GM12878 (cell line): ENCODE data around the gene CLDN6. TPM values are rescaled to one million over a fixed set of nuclear protein-coding genes. Genes with fewer than 3 reads are reported as not detected.
A peak's percentile ranks its signal among the peaks of the same experiment; 100 is the strongest.

Experiments
- BHLHE40 ChIP-seq, 2 experiments: fragments of 450-650 bp in 1 of 2; IDR thresholded peaks; 2 replicates each; pipeline ENCODE4 v1.6.1; 2011 to 2017; ENCODE audit warnings: low read depth in 2 of 2, borderline replicate concordance in 1 of 2, improper control_type of control experiment in 1 of 2, low read length in 1 of 2, mild to moderate bottlenecking in 1 of 2
- DPF2 ChIP-seq: fragments of 450-650 bp; IDR thresholded peaks from 2 replicates; pipeline ENCODE4 v1.6.1; 2017; ENCODE audit warnings: mild to moderate bottlenecking
- HCFC1 ChIP-seq: fragments of 150-350 bp; IDR thresholded peaks from 2 replicates; pipeline ENCODE4 v1.6.1; 2014; ENCODE audit warnings: low read length
- KAT2A ChIP-seq: conservative IDR thresholded peaks from 2 replicates; pipeline ENCODE4 v1.6.1; 2011; ENCODE audit warnings: low read depth, low read length; ENCODE audit not compliant: control insufficient read depth
- KLF5 ChIP-seq: fragments of 450-650 bp; IDR thresholded peaks from 2 replicates; pipeline ENCODE4 v1.6.1; 2014; ENCODE audit warnings: mild to moderate bottlenecking; ENCODE audit not compliant: partially characterized antibody
- MYC ChIP-seq: IDR thresholded peaks from 2 replicates; pipeline ENCODE4 v1.6.1; 2011; ENCODE audit warnings: mild to moderate bottlenecking, low read length, moderate library complexity, inconsistent platforms; ENCODE audit not compliant: insufficient read depth, insufficient replicate concordance, insufficient read length, severe bottlenecking
- NR2F1 ChIP-seq: fragments of 450-650 bp; conservative IDR thresholded peaks from 2 replicates; pipeline ENCODE4 v1.6.1; 2017; ENCODE audit warnings: mild to moderate bottlenecking
- POLR2AphosphoS2 ChIP-seq: IDR thresholded peaks from 2 replicates; pipeline ENCODE4 v1.6.1; 2011; ENCODE audit warnings: low read depth, mild to moderate bottlenecking, low read length, improper control_type of control experiment, moderate library complexity
- RAD21 ChIP-seq: IDR thresholded peaks from 2 replicates; pipeline ENCODE4 v1.6.1; 2011; ENCODE audit warnings: mild to moderate bottlenecking, low read depth, low read length, moderate library complexity; ENCODE audit not compliant: insufficient read depth
- SIX5 ChIP-seq: IDR thresholded peaks from 2 replicates; pipeline ENCODE4 v1.6.1; 2011; ENCODE audit warnings: mild to moderate bottlenecking, low read depth, low read length, moderate library complexity; ENCODE audit not compliant: severe bottlenecking
- SMC3 ChIP-seq: IDR thresholded peaks from 2 replicates; pipeline ENCODE4 v1.6.1; 2011; ENCODE audit warnings: low read length, improper control_type of control experiment, borderline replicate concordance
- STAT1 ChIP-seq: fragments of 450-650 bp; conservative IDR thresholded peaks from 2 replicates; pipeline ENCODE4 v1.6.1; 2014; ENCODE audit warnings: antibody characterized with exemption, mild to moderate bottlenecking
- YY1 ChIP-seq: IDR thresholded peaks from 2 replicates; pipeline ENCODE4 v1.6.1; 2011; ENCODE audit warnings: low read depth, mild to moderate bottlenecking, low read length
- polyA plus RNA-seq, 11 experiments: library from polyadenylated mRNA; depleted of rRNA in 4 of 11; unstranded in 6 of 11; stranded (reverse) in 5 of 11; fragments of >200 nt; fragmentation: Nextera tagmentation in 4 of 11; fragmentation: Illumina TruSeq in 1 of 11; extraction: Ambion mirVana in 4 of 11; extraction: Trizol in 1 of 11; gene quantifications; 1 replicate in 1 of 11; 2 replicates in 10 of 11; pipeline versions ENCODE4 v1.2.1 to v1.2.3, GENCODE V29; 2011 to 2016; ENCODE audit warnings: inconsistent platforms in 2 of 11, missing spikeins in 2 of 11, low read depth in 1 of 11
- total RNA-seq, 4 experiments: library from RNA; depleted of rRNA in 3 of 4; stranded (reverse); fragments of >200 nt in 3 of 4; fragmentation: Illumina TruSeq in 1 of 4; extraction: Trizol in 1 of 4; gene quantifications; 2 replicates each; pipeline versions ENCODE4 v1.2.1 to v1.2.3, GENCODE V29; 2013 to 2021
- TF ChIP-seq, protein P1 (sequence below): fragments of 450-650 bp; IDR thresholded peaks from 2 replicates; pipeline ENCODE4 v1.6.1; 2016; ENCODE audit warnings: mild to moderate bottlenecking, moderate library complexity, borderline replicate concordance
- TF ChIP-seq, protein P2 (sequence below): IDR thresholded peaks from 2 replicates; pipeline ENCODE4 v1.6.1; 2011; ENCODE audit warnings: low read depth, low read length, improper control_type of control experiment, borderline replicate concordance
- TF ChIP-seq, protein P3 (sequence below): fragments of 450-650 bp; IDR thresholded peaks from 2 replicates; pipeline ENCODE4 v1.6.1; 2014; ENCODE audit warnings: mild to moderate bottlenecking
- TF ChIP-seq, protein P4 (sequence below): fragments of 450-650 bp; IDR thresholded peaks from 2 replicates; pipeline ENCODE4 v1.6.1; 2017; ENCODE audit warnings: antibody characterized with exemption, mild to moderate bottlenecking, moderate library complexity
- TF ChIP-seq, protein P5 (sequence below): IDR thresholded peaks from 2 replicates; pipeline ENCODE4 v1.6.1; 2011; ENCODE audit warnings: low read depth, mild to moderate bottlenecking, low read length, moderate library complexity, borderline replicate concordance; ENCODE audit errors: extremely low read depth

CLDN6 gene
- total and polyA plus RNA-seq, 10 of the 15 experiments (the other 5 are each of a cell fraction or from before 2014, with no cell fraction given) = 0.15 to 0.26 (median 0.23) TPM; not detected in 7

DNA sequence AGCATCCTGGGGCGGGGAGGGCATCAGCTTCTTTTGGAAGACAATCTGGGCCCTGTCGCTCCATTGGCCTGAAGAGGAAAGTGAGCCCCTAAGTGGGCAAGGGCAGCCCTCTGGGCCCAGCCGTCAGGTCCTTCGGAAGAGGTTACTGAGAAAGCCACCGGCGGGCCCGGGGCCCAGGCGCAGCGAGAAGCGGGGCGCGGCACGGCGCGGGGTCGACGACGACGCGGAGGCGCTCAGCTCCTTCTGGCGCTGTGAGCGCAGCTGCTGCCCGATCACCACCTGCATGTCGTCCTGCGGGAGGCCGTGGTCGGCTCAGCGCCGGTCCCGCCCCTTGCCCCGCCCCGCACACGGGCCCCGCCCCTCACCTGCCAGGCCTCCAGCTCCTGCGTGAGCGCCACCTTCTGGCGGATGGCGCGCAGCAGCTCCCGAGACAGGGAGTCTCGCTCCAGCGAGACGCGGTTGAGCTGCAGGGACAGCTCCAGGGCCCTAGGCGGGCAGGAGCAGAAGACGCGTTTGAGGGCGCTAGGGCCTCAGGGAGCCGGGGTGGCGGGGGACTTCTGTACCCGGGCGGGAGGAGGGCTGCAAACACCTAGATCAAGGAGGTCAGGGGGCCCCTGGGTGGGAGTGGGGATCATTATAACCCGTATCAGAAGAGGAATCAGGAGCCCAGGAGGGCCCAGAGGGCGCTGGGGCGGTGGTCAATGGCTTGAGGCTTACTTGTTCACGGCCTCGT, 10.2 kb upstream of the CLDN6 start (continued):
- TF ChIP-seq, protein P1, sequence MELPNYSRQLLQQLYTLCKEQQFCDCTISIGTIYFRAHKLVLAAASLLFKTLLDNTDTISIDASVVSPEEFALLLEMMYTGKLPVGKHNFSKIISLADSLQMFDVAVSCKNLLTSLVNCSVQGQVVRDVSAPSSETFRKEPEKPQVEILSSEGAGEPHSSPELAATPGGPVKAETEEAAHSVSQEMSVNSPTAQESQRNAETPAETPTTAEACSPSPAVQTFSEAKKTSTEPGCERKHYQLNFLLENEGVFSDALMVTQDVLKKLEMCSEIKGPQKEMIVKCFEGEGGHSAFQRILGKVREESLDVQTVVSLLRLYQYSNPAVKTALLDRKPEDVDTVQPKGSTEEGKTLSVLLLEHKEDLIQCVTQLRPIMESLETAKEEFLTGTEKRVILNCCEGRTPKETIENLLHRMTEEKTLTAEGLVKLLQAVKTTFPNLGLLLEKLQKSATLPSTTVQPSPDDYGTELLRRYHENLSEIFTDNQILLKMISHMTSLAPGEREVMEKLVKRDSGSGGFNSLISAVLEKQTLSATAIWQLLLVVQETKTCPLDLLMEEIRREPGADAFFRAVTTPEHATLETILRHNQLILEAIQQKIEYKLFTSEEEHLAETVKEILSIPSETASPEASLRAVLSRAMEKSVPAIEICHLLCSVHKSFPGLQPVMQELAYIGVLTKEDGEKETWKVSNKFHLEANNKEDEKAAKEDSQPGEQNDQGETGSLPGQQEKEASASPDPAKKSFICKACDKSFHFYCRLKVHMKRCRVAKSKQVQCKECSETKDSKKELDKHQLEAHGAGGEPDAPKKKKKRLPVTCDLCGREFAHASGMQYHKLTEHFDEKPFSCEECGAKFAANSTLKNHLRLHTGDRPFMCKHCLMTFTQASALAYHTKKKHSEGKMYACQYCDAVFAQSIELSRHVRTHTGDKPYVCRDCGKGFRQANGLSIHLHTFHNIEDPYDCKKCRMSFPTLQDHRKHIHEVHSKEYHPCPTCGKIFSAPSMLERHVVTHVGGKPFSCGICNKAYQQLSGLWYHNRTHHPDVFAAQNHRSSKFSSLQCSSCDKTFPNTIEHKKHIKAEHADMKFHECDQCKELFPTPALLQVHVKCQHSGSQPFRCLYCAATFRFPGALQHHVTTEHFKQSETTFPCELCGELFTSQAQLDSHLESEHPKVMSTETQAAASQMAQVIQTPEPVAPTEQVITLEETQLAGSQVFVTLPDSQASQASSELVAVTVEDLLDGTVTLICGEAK = no peak
- TF ChIP-seq RAD21 (peak; percentile 60), SMC3 (peak; percentile 55; the same call in 1 of the 2 replicates), HCFC1 (no peak), SIX5 (no peak), KAT2A (no peak), DPF2 (no peak), NR2F1 (no peak), STAT1 (no peak), KLF5 (no peak), BHLHE40 (IDR thresholded peaks at IDR 0.05; ENCODE audit: borderline replicate concordance in 1 of 2, low read depth in 2 of 2, low read length in 1 of 2) (peak; percentile 44 to 73; a peak in 3 of 4 replicates), POLR2AphosphoS2 (no peak), YY1 (no peak), MYC (no peak)
- TF ChIP-seq, protein P2, sequence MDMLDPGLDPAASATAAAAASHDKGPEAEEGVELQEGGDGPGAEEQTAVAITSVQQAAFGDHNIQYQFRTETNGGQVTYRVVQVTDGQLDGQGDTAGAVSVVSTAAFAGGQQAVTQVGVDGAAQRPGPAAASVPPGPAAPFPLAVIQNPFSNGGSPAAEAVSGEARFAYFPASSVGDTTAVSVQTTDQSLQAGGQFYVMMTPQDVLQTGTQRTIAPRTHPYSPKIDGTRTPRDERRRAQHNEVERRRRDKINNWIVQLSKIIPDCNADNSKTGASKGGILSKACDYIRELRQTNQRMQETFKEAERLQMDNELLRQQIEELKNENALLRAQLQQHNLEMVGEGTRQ = no peak
- TF ChIP-seq, protein P3, sequence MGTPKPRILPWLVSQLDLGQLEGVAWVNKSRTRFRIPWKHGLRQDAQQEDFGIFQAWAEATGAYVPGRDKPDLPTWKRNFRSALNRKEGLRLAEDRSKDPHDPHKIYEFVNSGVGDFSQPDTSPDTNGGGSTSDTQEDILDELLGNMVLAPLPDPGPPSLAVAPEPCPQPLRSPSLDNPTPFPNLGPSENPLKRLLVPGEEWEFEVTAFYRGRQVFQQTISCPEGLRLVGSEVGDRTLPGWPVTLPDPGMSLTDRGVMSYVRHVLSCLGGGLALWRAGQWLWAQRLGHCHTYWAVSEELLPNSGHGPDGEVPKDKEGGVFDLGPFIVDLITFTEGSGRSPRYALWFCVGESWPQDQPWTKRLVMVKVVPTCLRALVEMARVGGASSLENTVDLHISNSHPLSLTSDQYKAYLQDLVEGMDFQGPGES = no peak
- TF ChIP-seq, protein P4, sequence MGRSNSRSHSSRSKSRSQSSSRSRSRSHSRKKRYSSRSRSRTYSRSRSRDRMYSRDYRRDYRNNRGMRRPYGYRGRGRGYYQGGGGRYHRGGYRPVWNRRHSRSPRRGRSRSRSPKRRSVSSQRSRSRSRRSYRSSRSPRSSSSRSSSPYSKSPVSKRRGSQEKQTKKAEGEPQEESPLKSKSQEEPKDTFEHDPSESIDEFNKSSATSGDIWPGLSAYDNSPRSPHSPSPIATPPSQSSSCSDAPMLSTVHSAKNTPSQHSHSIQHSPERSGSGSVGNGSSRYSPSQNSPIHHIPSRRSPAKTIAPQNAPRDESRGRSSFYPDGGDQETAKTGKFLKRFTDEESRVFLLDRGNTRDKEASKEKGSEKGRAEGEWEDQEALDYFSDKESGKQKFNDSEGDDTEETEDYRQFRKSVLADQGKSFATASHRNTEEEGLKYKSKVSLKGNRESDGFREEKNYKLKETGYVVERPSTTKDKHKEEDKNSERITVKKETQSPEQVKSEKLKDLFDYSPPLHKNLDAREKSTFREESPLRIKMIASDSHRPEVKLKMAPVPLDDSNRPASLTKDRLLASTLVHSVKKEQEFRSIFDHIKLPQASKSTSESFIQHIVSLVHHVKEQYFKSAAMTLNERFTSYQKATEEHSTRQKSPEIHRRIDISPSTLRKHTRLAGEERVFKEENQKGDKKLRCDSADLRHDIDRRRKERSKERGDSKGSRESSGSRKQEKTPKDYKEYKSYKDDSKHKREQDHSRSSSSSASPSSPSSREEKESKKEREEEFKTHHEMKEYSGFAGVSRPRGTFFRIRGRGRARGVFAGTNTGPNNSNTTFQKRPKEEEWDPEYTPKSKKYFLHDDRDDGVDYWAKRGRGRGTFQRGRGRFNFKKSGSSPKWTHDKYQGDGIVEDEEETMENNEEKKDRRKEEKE = no peak
- TF ChIP-seq, protein P5, sequence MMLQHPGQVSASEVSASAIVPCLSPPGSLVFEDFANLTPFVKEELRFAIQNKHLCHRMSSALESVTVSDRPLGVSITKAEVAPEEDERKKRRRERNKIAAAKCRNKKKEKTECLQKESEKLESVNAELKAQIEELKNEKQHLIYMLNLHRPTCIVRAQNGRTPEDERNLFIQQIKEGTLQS = no peak
